Inflammatory macrophage (primary cell): Measurements from ENCODE around the gene GNLY.
A peak's percentile ranks its signal among the peaks of the same experiment; 100 is the strongest.

Experiments used
- DNase-seq, 2 donors: peaks; one replicate each; pipeline ENCODE4 v3.0.0-alpha.2; 2020 to 2022

GNLY gene

GRCh38 chr2:85684806-85685205 lies 9.4 kb upstream of the GNLY start:
- no peak for DNase-seq

GRCh38 chr2:85690932-85691331 lies 3.2 kb upstream of the GNLY start:
- no peak for DNase-seq

GRCh38 chr2:85692039-85692645 lies 2.0 kb upstream of the GNLY start:
- no peak for DNase-seq

- no peak for DNase-seq
Measured at GRCh38 chr2:85695121-85695520, 963 bp downstream of the GNLY start.

- DNase-seq, result no peak
Measured at GRCh38 chr2:85695691-85696668, 1.8 kb downstream of the GNLY start.

GRCh38 chr2:85697096-85697495 lies 2.9 kb downstream of the GNLY start:
- DNase-seq, result no peak

- no peak for DNase-seq
Measured at GRCh38 chr2:85697716-85698115, 3.6 kb downstream of the GNLY start.

GRCh38 chr2:85698184-85698879 lies 4.2 kb downstream of the GNLY start:
- no peak for DNase-seq

- peak in 1 of 2 donors; percentile 60 for DNase-seq
Measured at GRCh38 chr2:85698880-85699254, 4.7 kb downstream of the GNLY start.

- no peak for DNase-seq
Measured at GRCh38 chr2:85699325-85699724, 5.2 kb downstream of the GNLY start.

- no peak for DNase-seq
Measured at GRCh38 chr2:85702172-85702571, 8.0 kb downstream of the GNLY start.

GRCh38 chr2:85702800-85703199 lies 8.6 kb downstream of the GNLY start:
- peak in 1 of 2 donors; percentile 12 for DNase-seq

- DNase-seq, result no peak
Measured at GRCh38 chr2:85703329-85703728, 9.2 kb downstream of the GNLY start.

- no peak for DNase-seq
Measured at GRCh38 chr2:85704038-85704437, 9.9 kb downstream of the GNLY start.

GRCh38 chr2:85704800-85705679 lies 10.9 kb downstream of the GNLY start:
- peak; percentile 34 to 81 for DNase-seq

- peak; percentile 89 to 91 for DNase-seq
Measured at GRCh38 chr2:85705680-85706039, 11.5 kb downstream of the GNLY start.

- DNase-seq, result no peak
Measured at GRCh38 chr2:85706063-85706462, 11.9 kb downstream of the GNLY start.

GRCh38 chr2:85706599-85707296 lies 12.6 kb downstream of the GNLY start:
- peak; percentile 93 to 95 for DNase-seq

- DNase-seq, result peak; percentile 92 to 95
Measured at GRCh38 chr2:85707304-85707703, 13.1 kb downstream of the GNLY start.

- no peak for DNase-seq
Measured at GRCh38 chr2:85708641-85709040, 14.5 kb downstream of the GNLY start.

GRCh38 chr2:85709401-85709811 lies 15.2 kb downstream of the GNLY start:
- peak; percentile 61 to 67 for DNase-seq
